NCI-H1930 (cell line): ENCODE results near the gene VWF.
A peak's percentile ranks its signal among the peaks of the same experiment; 100 is the strongest.

Experiments used
- DNase-seq, 2 experiments: peaks; one replicate each; lab custom pipeline; 2025; lab: John Stamatoyannopoulos, UW

Gene VWF

GRCh38 chr12:5977556-5977955 lies 146.9 kb downstream of the VWF start:
- no peak for DNase-seq

GRCh38 chr12:5976711-5977110 lies 147.8 kb downstream of the VWF start:
- no peak for DNase-seq

DNA sequence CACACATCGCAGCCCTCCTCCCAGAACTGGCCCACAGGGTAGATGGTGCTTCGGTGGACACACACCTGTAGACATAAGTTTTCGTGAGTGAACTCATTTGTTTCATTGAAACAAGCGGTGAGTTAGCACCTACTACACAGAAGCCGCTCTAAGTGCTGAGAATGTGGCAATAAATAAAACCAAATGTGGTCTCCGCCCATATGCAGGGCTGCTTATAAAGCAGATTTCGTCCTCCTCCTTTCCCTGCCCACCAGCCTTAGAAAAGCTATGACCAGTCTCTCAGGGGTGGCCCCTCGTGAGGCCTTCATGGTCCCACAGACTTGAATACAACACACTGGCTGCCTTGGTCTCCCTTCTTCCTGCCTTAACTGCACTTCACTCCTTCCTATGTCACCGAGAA lies 148.3 kb downstream of the VWF start:
- no peak for DNase-seq

DNA sequence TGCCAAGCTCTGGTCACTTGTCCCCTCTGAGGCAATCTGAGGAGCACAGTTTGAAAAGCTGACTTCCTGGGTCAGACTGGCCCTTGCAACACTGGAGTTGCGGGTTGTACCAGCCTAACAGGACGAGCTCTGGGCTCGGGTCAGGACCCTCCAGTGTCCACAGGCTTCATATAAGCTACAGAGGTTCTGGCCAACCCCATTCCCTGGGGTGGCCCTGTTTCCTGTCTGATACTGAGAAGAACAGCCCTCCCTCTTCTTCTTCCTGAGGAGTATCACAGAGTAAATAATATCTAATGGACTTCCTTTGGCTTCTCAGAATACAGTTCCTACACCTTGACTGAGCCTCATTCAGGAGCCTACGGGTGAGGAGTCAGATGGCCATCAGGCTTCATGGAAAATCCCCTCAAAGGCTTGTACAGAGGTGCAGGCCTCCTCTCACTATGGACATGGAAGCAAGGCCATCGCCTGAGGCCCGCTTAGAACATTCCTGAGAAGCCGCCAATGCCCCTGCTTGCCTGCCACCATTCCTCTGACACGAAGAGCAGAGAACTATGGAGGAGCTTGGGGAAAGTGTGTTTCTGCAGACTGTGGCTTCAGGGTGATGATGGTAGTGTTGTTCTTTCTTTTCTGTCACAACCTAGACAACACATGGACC lies 150.9 kb downstream of the VWF start:
- DNase-seq, result no peak

GRCh38 chr12:5972387-5972786 lies 152.1 kb downstream of the VWF start:
- no peak for DNase-seq

DNA sequence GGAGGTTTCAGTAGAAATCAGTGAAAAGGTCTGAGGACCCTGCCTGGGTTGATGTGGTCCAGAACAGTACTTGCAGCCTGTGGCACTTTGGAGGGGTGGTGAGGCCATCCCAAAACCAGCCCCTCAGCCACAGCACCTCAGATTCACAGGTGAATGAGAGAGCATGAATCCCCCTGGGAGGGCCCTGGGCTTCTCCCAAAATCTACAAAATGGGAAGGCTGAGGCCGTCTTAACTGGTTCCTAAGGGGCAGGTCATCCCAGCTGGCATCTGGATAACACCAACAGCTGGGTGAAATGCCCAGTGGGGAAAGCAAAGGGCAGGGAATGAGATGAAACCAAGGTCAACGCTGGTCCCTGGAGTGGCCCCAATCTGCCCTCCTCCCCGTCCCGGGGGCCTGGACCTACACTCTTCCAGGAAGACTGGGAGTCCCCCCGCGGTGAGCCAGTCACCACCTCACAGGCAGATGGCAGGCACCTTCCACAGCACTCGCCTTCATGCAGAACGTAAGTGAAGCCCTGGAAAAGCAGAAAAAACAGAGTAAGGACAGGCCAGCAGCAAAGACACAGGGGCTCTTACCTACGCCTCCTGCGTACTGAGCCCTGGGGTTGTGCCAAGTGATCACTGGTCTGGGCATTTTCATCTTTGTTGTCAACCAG lies 153.1 kb downstream of the VWF start:
- no peak for DNase-seq

- DNase-seq, result no peak
These were observed 154.3 kb downstream of the VWF start for GRCh38 chr12:5969974-5970690.

DNA sequence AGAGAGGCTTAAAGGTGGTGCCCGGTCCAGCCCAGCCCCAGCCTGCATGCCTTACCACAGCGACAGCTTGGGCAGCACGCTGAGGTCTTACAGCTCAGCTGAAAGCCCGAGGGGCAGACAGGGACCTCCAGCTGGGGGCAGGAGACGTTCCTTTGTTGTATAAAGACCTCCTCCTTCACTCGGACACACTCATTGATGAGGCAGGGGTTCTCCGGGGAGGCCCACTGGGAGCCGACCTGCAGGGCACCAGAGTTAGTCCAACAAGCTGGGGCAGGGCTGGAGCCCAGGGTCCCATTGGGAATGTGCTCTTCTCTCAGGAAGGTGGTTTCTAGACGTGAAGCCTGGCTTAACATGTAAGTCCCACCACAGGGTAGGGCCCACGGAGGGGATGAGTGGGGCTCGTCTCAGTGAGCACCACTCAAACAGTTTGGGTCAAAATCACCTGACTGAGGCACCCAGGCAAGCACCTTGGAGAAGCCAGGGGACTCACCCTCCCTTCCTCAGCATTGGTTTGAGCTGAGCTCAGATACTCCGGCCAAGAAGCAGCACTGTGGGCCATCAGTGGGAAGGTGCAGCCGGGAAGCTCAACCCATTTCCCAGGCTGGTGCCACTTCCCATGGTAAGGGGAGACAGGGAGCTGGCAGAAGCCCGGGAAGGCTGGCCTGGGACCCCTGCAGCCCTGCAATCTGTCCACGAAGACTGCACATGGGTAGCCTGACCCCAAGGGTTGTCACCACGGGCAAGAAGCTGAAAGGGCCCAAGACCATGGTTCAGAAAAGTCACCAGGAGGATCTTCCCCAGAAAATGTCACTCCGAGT lies 155.1 kb downstream of the VWF start:
- no peak for DNase-seq

DNA sequence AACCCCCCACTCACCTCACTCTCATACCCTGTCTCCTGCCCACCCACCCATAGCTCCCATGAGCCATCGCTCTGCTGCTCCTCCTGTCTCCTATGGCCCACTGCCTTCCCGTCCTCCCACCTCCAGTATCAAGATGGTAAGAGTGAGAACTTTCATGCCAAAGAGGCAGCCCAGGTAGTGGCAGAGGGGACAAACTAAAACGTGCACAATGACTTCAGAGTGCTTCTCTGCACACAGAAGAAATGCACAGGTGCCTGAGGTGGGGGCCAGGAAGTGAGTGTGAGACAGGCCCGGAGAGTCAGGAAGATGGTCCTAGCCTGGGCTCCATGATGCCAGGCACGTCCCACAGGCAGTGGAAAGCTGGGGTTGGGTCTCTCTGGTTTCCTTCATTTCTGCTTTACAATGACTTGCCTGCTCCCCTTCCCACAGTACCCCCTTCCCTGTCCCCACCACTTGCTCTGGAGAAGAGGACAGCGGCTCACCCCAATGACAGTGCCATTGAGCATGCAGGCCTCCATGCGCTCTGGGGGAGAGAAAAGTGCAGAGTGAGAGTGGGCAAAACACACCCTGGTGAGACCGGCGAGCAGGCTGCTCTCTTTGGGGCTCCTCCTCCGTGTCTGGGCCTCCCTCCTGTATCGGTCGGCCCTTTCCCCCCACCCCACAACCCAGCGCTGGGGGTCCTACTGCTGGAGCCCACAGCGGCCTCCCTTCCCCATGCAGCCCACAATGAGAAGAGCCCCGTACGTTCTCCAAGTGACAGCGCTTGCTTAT lies 156.6 kb downstream of the VWF start:
- no peak for DNase-seq

- no peak for DNase-seq
These were observed 157.9 kb downstream of the VWF start for GRCh38 chr12:5966486-5967095.

GRCh38 chr12:5965950-5966383 lies 158.5 kb downstream of the VWF start:
- peak; percentile 27 to 71 for DNase-seq

DNA sequence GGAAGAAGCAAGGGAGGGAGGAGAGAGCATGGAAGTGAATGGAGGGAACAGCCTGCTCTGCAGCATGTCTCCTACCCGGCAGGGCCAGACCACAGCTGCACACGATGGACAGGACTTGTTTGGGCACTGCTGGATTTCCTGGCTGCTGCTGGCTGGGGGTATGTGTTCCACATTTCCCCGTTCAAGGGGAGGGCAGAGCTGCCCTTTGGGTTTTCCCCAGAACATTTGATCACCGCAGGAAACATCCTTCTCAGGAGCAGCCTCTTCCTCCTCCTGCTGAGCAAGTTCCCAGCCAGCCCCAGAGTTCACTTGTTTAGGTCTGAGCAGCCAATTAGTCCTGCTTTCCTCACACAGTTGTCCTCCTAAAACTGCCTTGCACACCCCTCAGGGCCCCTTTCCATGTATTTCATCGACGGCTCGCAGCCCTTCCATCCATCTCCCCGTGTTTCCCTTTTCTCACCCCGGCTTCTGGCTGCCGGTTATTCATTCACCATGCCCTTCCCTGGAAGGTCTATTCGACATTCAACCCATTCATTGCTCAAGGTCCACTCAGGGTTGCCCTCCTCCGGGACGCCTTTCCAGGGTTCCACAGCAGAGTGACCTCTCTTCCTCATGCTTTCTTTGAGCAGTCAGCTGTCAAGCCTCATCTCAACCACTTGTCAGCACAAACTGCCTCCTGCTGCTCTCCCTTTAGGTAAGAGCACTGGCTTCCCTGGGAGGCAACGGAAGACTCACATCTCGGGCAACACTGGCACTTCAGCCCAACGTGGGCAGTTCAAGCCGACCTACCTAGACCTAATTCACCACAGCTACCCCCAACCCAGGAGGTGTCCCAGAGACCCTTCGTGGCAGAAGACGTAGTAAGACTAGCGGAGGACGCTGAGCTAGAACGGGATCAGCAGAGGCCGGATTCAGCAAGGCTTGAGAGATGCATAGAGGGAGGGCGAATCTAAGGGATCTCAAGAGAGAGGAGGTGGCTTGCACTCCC lies 159.3 kb downstream of the VWF start:
- DNase-seq, result no peak

- no peak for DNase-seq
These were observed 161.0 kb downstream of the VWF start for GRCh38 chr12:5963515-5963914.

DNA sequence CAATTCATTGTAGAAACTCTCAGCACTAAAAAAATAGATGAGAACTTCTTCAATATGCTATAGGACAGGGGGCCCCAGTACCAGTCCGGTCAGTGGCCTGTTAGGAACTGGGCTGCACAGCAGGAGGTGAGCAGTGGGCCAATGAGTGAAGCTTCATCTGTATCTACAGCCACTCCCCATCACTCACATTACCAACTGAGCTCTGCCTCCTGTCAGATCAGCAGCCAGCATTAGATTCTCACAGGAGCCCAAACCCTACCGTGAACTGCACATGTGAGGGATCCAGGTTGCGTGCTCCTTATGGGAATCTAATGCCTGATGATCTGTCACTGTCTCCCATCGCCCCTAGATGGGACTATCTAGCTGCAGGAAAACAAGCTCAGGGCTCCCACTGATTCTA lies 163.7 kb downstream of the VWF start:
- no peak for DNase-seq

GRCh38 chr12:5956987-5957386 lies 167.5 kb downstream of the VWF start:
- no peak for DNase-seq

DNA sequence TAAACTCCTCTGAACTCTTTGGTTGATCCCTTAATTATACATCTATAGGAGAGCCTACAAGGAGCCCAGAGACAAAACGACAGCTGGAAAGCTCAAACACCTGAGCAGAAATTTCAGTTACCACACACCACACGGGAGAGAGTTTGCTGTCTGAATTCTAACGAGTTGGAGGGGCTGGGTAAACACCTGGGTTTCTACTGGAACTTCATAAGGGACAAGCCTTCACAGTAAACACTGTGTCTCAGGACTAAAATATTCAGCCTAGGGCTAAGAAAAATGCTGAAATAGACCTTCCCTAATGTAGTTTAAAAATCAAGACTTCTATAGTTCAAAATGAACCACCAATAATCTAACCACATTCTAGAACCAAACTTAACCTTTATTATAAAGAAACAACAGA lies 169.8 kb downstream of the VWF start:
- no peak for DNase-seq

DNA sequence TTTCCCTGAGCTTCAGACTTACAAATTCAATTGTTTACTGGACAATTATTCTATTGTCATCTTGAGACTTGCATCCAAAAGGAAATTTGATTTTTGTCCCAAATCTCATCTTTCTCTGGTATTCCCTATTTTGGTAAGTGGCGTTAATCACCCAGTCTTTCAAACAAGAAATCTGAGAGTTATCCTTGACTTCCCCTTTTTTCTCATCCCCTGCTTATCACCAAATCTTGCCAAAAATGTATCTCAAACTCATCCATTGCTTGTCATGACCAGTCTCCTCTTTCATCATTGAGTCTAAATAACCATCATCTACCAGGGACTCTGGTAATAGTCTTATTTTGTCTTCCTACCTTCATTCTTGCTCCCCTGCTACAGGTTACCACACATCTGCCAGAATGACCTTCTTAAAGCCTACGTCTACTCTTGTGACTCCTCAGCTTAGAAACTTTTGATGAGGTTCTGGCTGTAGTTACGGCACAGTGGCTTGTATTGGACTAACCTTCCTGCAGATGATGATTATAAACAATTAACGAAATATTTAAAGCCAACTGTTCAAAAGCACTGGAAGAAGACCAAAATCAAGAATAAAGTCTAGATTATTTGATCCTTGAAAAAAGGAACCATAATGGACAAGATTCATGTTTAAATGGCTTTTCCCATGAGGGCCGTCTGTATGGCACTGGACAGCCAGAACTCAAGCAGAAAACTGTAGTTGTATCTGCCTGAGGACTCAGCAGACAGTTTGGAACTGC lies 170.5 kb downstream of the VWF start:
- DNase-seq, result no peak

- no peak for DNase-seq
These were observed 172.4 kb downstream of the VWF start for GRCh38 chr12:5952031-5952430.

DNA sequence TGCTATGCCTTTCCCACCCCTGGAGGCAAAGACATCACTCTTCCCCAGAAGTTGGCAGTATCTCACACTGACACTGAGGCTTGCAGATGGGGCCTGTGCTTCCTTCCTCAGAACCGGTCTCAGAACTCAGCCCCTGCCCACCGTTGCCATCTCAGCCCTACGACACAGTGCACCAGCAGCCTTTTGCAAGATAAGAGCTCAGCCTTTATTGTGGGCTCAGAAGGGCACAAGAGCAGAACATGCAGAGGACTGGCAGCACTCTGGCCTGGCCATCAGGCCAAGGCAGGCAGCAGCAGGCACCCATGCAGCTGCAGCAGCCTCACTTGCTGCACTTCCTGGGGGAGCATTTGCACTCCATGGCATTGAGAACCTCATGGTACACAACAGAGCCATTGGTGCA lies 175.8 kb downstream of the VWF start:
- no peak for DNase-seq
